NCI-H748 treated with DMSO at 0.1 percent for 48 hours (cell line): ENCODE results near the gene PEDS1.
"Not testable (repeated sequence)": the region's sequence is repeated elsewhere in the genome, so short reads cannot be mapped to it uniquely, and the experiment has no call there.

Source experiments
- DNase-seq: peaks from one replicate; lab custom pipeline; 2025; lab: John Stamatoyannopoulos, UW

Gene PEDS1

GRCh38 chr20:50135157-50135556 lies 18.4 kb downstream of the PEDS1 start:
- not testable (repeated sequence) for DNase-seq

GRCh38 chr20:50133474-50134217 lies 19.9 kb downstream of the PEDS1 start:
- no peak for DNase-seq

- no peak for DNase-seq
Observed at GRCh38 chr20:50133041-50133440, 20.5 kb downstream of the PEDS1 start.

GRCh38 chr20:50130995-50131394 lies 22.5 kb downstream of the PEDS1 start:
- no peak for DNase-seq

- no peak for DNase-seq
Observed at GRCh38 chr20:50130356-50130723, 23.2 kb downstream of the PEDS1 start.

GRCh38 chr20:50129662-50130355 lies 23.7 kb downstream of the PEDS1 start:
- no peak for DNase-seq

- no peak for DNase-seq
Observed at GRCh38 chr20:50128520-50128905, 25.0 kb downstream of the PEDS1 start.

- no peak for DNase-seq
Observed at GRCh38 chr20:50127587-50128519, 25.7 kb downstream of the PEDS1 start.

GRCh38 chr20:50126662-50127061 lies 26.9 kb downstream of the PEDS1 start:
- DNase-seq = no peak

- DNase-seq = no peak
Observed at GRCh38 chr20:50125279-50125678, 28.2 kb downstream of the PEDS1 start.

- no peak for DNase-seq
Observed at GRCh38 chr20:50124496-50124895, 29.0 kb downstream of the PEDS1 start.

GRCh38 chr20:50123418-50123817 lies 30.1 kb downstream of the PEDS1 start:
- DNase-seq = no peak

GRCh38 chr20:50122763-50123162 lies 30.8 kb downstream of the PEDS1 start:
- no peak for DNase-seq

GRCh38 chr20:50121858-50122271 lies 31.7 kb downstream of the PEDS1 start:
- DNase-seq = no peak

- no peak for DNase-seq
Observed at GRCh38 chr20:50120935-50121693, 32.4 kb downstream of the PEDS1 start.

GRCh38 chr20:50118203-50118602 lies 35.3 kb downstream of the PEDS1 start:
- no peak for DNase-seq

GRCh38 chr20:50116368-50116999 lies 37.0 kb downstream of the PEDS1 start:
- no peak for DNase-seq

GRCh38 chr20:50115591-50116367 lies 37.7 kb downstream of the PEDS1 start:
- peak; percentile 76 for DNase-seq

GRCh38 chr20:50115041-50115512 lies 38.4 kb downstream of the PEDS1 start:
- DNase-seq = no peak
